Breast epithelium (tissue), 3 donors: ENCODE measurements around the gene PLEKHM3.

ENCODE experiments used
- POLR2A ChIP-seq: fragments of 450-650 bp; IDR thresholded peaks from one replicate; pipeline ENCODE4 v1.6.1; 2016; ENCODE audit warnings: antibody characterized with exemption, mild to moderate bottlenecking, moderate library complexity
- POLR2AphosphoS5 ChIP-seq, 3 donors: sonication (generic); formaldehyde crosslinking; IDR thresholded peaks; one replicate each; pipeline ENCODE4 v1.6.1; 2017; ENCODE audit warnings: antibody characterized with exemption in 3 of 3
- TF ChIP-seq, protein P1 (sequence below), 3 donors: fragments of 450-650 bp; IDR thresholded peaks; one replicate each; pipeline ENCODE4 v1.5.1; 2016 to 2017; ENCODE audit warnings: antibody characterized with exemption in 3 of 3, mild to moderate bottlenecking in 3 of 3, moderate library complexity in 3 of 3

DNA sequence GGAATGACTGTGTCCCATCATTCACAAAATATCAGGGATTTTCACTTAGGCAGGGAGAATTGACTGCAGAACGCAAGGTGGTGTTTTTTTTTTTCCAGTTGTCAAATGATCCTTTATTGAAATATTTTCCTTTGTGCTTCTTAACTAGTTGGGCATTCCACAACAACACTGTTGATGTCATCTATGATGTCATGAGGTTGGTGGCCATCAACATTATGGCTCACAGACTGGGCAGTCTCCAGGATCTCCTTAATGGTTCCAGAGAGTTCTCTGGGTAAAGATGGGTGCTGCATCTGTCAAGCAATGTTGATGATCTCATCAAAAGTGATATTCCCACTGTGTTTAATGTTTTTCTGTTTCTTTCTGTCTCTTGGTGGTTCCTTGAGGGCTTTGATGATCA lies 31.8 kb upstream of the PLEKHM3 start:
- TF ChIP-seq, protein P1, sequence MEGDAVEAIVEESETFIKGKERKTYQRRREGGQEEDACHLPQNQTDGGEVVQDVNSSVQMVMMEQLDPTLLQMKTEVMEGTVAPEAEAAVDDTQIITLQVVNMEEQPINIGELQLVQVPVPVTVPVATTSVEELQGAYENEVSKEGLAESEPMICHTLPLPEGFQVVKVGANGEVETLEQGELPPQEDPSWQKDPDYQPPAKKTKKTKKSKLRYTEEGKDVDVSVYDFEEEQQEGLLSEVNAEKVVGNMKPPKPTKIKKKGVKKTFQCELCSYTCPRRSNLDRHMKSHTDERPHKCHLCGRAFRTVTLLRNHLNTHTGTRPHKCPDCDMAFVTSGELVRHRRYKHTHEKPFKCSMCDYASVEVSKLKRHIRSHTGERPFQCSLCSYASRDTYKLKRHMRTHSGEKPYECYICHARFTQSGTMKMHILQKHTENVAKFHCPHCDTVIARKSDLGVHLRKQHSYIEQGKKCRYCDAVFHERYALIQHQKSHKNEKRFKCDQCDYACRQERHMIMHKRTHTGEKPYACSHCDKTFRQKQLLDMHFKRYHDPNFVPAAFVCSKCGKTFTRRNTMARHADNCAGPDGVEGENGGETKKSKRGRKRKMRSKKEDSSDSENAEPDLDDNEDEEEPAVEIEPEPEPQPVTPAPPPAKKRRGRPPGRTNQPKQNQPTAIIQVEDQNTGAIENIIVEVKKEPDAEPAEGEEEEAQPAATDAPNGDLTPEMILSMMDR (IDR thresholded peaks at IDR 0.05): no peak
- no peak for TF ChIP-seq POLR2AphosphoS5 (IDR thresholded peaks at IDR 0.05)
- TF ChIP-seq POLR2A: no peak
